Metanephros (tissue), 1 donor: ENCODE data around the gene CPN2. TPM values are rescaled to one million over a fixed set of nuclear protein-coding genes. Genes with fewer than 3 reads are reported as not detected.

Experiments
- total RNA-seq: library from RNA; depleted of rRNA; stranded (reverse); fragments of >200 nt; gene quantifications from one replicate; pipeline ENCODE4 v1.2.3, GENCODE V29; 2014

Gene CPN2
- total RNA-seq = 0.12 TPM

GRCh38 chr3:194351080-194351672 lies at the start of gene CPN2:
Gene CPN2 (minus strand): TSS chr3:194351328. CDS start chr3:194342702, 8,626 bp downstream.

GRCh38 chr3:194399166-194399565 lies 48.0 kb upstream of the CPN2 start, which contains the start of gene GP5:
Gene GP5 (minus strand): TSS chr3:194399266. CDS start chr3:194398282, 984 bp downstream.

GRCh38 chr3:194369522-194370279 lies 18.6 kb upstream of the CPN2 start, which contains the start of gene LRRC15:
Gene LRRC15 (minus strand): TSS chr3:194369743. CDS start chr3:194361043, 8,700 bp downstream.

Other genes starting within 250 kb of the CPN2 start
- 91.4 TPM for gene HES1, start 215.2 kb downstream of the CPN2 start, total RNA-seq
- gene LRRC15, start 18.4 kb upstream of the CPN2 start, total RNA-seq = 0.06 TPM
- 1.6 TPM for gene GP5, start 47.9 kb upstream of the CPN2 start, total RNA-seq
- 102 TPM for gene ATP13A3, start 135.7 kb upstream of the CPN2 start, total RNA-seq